ENCODE measurements around the gene HIPK2.
A peak's percentile ranks its signal among the peaks of the same experiment; 100 is the strongest.

The HIPK2 gene

GRCh38 chr7:139777948-139778841, at the start of gene HIPK2:
Gene HIPK2, minus strand, starts transcription at chr7:139777998. Its CDS starts 375 bp downstream, at chr7:139777623.
- no peak for TF ChIP-seq CTCF (IDR thresholded peaks at IDR 0.05; ENCODE audit: borderline replicate concordance, control extremely low read depth, extremely low read depth, insufficient read depth, missing control alignments)
- in situ Hi-C loops (cut with MboI; ENCODE audit: low sequenced_read_pairs, unreplicated experiment), result no loop called here
- peak; percentile 90 for DNase-seq (ENCODE audit: low spot score)

GRCh38 chr7:139827042-139827441, 49.2 kb upstream of the HIPK2 start:
- DNase-seq (ENCODE audit: low spot score), result no peak
- in situ Hi-C loops (cut with MboI; ENCODE audit: low sequenced_read_pairs, unreplicated experiment), result no loop called here
- TF ChIP-seq CTCF (IDR thresholded peaks at IDR 0.05; ENCODE audit: borderline replicate concordance, control extremely low read depth, extremely low read depth, insufficient read depth, missing control alignments), result no peak

GRCh38 chr7:139825666-139826290, 48.0 kb upstream of the HIPK2 start:
- no peak for DNase-seq (ENCODE audit: low spot score)
- in situ Hi-C loops (cut with MboI; ENCODE audit: low sequenced_read_pairs, unreplicated experiment), result no loop called here
- TF ChIP-seq CTCF (IDR thresholded peaks at IDR 0.05; ENCODE audit: borderline replicate concordance, control extremely low read depth, extremely low read depth, insufficient read depth, missing control alignments), result no peak

- no peak for DNase-seq (ENCODE audit: low spot score)
- in situ Hi-C loops (cut with MboI; ENCODE audit: low sequenced_read_pairs, unreplicated experiment), result no loop called here
- TF ChIP-seq CTCF (IDR thresholded peaks at IDR 0.05; ENCODE audit: borderline replicate concordance, control extremely low read depth, extremely low read depth, insufficient read depth, missing control alignments), result no peak
Observed at GRCh38 chr7:139823959-139824521, 46.2 kb upstream of the HIPK2 start.

- no peak for TF ChIP-seq CTCF (IDR thresholded peaks at IDR 0.05; ENCODE audit: borderline replicate concordance, control extremely low read depth, extremely low read depth, insufficient read depth, missing control alignments)
- in situ Hi-C loops (cut with MboI; ENCODE audit: low sequenced_read_pairs, unreplicated experiment), result no loop called here
- no peak for DNase-seq (ENCODE audit: low spot score)
Observed at GRCh38 chr7:139822855-139823254, 45.1 kb upstream of the HIPK2 start.

GRCh38 chr7:139821349-139822105, 43.7 kb upstream of the HIPK2 start:
- in situ Hi-C loops (cut with MboI; ENCODE audit: low sequenced_read_pairs, unreplicated experiment), result no loop called here
- no peak for TF ChIP-seq CTCF (IDR thresholded peaks at IDR 0.05; ENCODE audit: borderline replicate concordance, control extremely low read depth, extremely low read depth, insufficient read depth, missing control alignments)
- DNase-seq (ENCODE audit: low spot score), result no peak
